ENCODE results near the gene DICER1.

The DICER1 gene

GRCh38 chr14:95092723-95093122 is 64.6 kb downstream of the DICER1 start:
- no peak for DNase-seq (ENCODE audit: low read depth in 2 of 2, low spot score in 1 of 2)

- DNase-seq (ENCODE audit: low read depth in 2 of 2, low spot score in 1 of 2): no peak
These were observed 65.7 kb downstream of the DICER1 start for GRCh38 chr14:95091581-95091980.

- DNase-seq (ENCODE audit: low read depth in 2 of 2, low spot score in 1 of 2): no peak
These were observed 68.7 kb downstream of the DICER1 start for GRCh38 chr14:95088665-95089064.

- DNase-seq (ENCODE audit: low read depth in 2 of 2, low spot score in 1 of 2): no peak
These were observed 69.7 kb downstream of the DICER1 start for GRCh38 chr14:95087619-95088018.

GRCh38 chr14:95085321-95085720 is 72.0 kb downstream of the DICER1 start:
- DNase-seq (ENCODE audit: low read depth in 2 of 2, low spot score in 1 of 2): no peak

GRCh38 chr14:95078867-95079266 is 78.5 kb downstream of the DICER1 start:
- no peak for DNase-seq (ENCODE audit: low read depth in 2 of 2, low spot score in 1 of 2)

GRCh38 chr14:95077345-95077744 is 80.0 kb downstream of the DICER1 start:
- DNase-seq (ENCODE audit: low read depth in 2 of 2, low spot score in 1 of 2): no peak

GRCh38 chr14:95075789-95076188 is 81.5 kb downstream of the DICER1 start:
- no peak for DNase-seq (ENCODE audit: low read depth in 2 of 2, low spot score in 1 of 2)

GRCh38 chr14:95073947-95074346 is 83.4 kb downstream of the DICER1 start:
- DNase-seq (ENCODE audit: low read depth in 2 of 2, low spot score in 1 of 2): no peak

GRCh38 chr14:95072310-95072905 is 84.9 kb downstream of the DICER1 start:
- no peak for DNase-seq (ENCODE audit: low read depth in 2 of 2, low spot score in 1 of 2)

- no peak for DNase-seq (ENCODE audit: low read depth in 2 of 2, low spot score in 1 of 2)
These were observed 85.6 kb downstream of the DICER1 start for GRCh38 chr14:95071649-95072280.

- DNase-seq (ENCODE audit: low read depth in 2 of 2, low spot score in 1 of 2): no peak
These were observed 86.4 kb downstream of the DICER1 start for GRCh38 chr14:95070748-95071435.

GRCh38 chr14:95069547-95069946 is 87.8 kb downstream of the DICER1 start:
- no peak for DNase-seq (ENCODE audit: low read depth in 2 of 2, low spot score in 1 of 2)

GRCh38 chr14:95069018-95069417 is 88.3 kb downstream of the DICER1 start:
- no peak for DNase-seq (ENCODE audit: low read depth in 2 of 2, low spot score in 1 of 2)

- no peak for DNase-seq (ENCODE audit: low read depth in 2 of 2, low spot score in 1 of 2)
These were observed 88.8 kb downstream of the DICER1 start for GRCh38 chr14:95068521-95068920.

- DNase-seq (ENCODE audit: low read depth in 2 of 2, low spot score in 1 of 2): no peak
These were observed 89.2 kb downstream of the DICER1 start for GRCh38 chr14:95068080-95068479.

GRCh38 chr14:95067526-95067925 is 89.8 kb downstream of the DICER1 start:
- no peak for DNase-seq (ENCODE audit: low read depth in 2 of 2, low spot score in 1 of 2)

GRCh38 chr14:95066427-95066986 is 90.8 kb downstream of the DICER1 start:
- no peak for DNase-seq (ENCODE audit: low read depth in 2 of 2, low spot score in 1 of 2)

GRCh38 chr14:95065411-95065810 is 91.9 kb downstream of the DICER1 start:
- no peak for DNase-seq (ENCODE audit: low read depth in 2 of 2, low spot score in 1 of 2)

- no peak for DNase-seq (ENCODE audit: low read depth in 2 of 2, low spot score in 1 of 2)
These were observed 92.6 kb downstream of the DICER1 start for GRCh38 chr14:95064734-95065133.

GRCh38 chr14:95064256-95064655 is 93.1 kb downstream of the DICER1 start:
- DNase-seq (ENCODE audit: low read depth in 2 of 2, low spot score in 1 of 2): no peak

GRCh38 chr14:95063391-95063790 is 93.9 kb downstream of the DICER1 start:
- DNase-seq (ENCODE audit: low read depth in 2 of 2, low spot score in 1 of 2): no peak
